K562 (cell line): ENCODE data around the gene C20orf141. TPM values are rescaled to one million over a fixed set of nuclear protein-coding genes. Genes with fewer than 3 reads are reported as not detected.

ENCODE experiments used
- CCNT2 ChIP-seq: IDR thresholded peaks from 2 replicates; pipeline ENCODE4 v1.6.1; 2011; ENCODE audit warnings: borderline replicate concordance, low read depth, mild to moderate bottlenecking, moderate library complexity, mixed read lengths, low read length; ENCODE audit not compliant: insufficient read length; ENCODE audit errors: extremely low read depth
- CREBBP ChIP-seq: IDR thresholded peaks from one replicate; pipeline ENCODE4 v1.6.1; 2012; ENCODE audit warnings: low read depth, mild to moderate bottlenecking, control low read depth, inconsistent platforms, low read length
- DPF2 ChIP-seq: fragments of 450-650 bp; IDR thresholded peaks from 2 replicates; pipeline ENCODE4 v1.6.1; 2016
- E2F4 ChIP-seq: sonication (generic); formaldehyde crosslinking; IDR thresholded peaks from 2 replicates; pipeline ENCODE4 v1.8.0; 2022; ENCODE audit warnings: mild to moderate bottlenecking, low read depth, missing genetic modification reagents
- ESRRB ChIP-seq: fragments of 250-450 bp; sonication (Bioruptor Pico); IDR thresholded peaks from 2 replicates; pipeline ENCODE4 v1.5.0; 2020; ENCODE audit warnings: mild to moderate bottlenecking, moderate library complexity, borderline replicate concordance
- EZH2 ChIP-seq: IDR thresholded peaks from 2 replicates; pipeline ENCODE4 v1.6.1; 2012; ENCODE audit warnings: low read depth, mild to moderate bottlenecking, inconsistent platforms, low read length, borderline replicate concordance
- KDM1A ChIP-seq, 2 experiments: fragments of 450-650 bp; IDR thresholded peaks; 2 replicates each; pipeline ENCODE4 v1.6.1; 2016; ENCODE audit warnings: mild to moderate bottlenecking in 2 of 2
- KDM2B ChIP-seq: fragments of 250-450 bp; sonication (Bioruptor Pico); IDR thresholded peaks from 2 replicates; pipeline ENCODE4 v1.8.0; 2021; ENCODE audit warnings: mild to moderate bottlenecking, moderate library complexity
- NCOA6 ChIP-seq: fragments of 450-650 bp; IDR thresholded peaks from 2 replicates; pipeline ENCODE4 v1.6.1; 2017; ENCODE audit warnings: mild to moderate bottlenecking
- NR2C2 ChIP-seq, 2 experiments: fragments of 200-800 bp in 1 of 2; sonication (Bioruptor generic) in 1 of 2; sonication (generic) in 1 of 2; formaldehyde crosslinking in 1 of 2; IDR thresholded peaks; 2 replicates each; pipeline versions ENCODE4 v1.6.1 to v1.8.0; 2016 to 2022; ENCODE audit warnings: mild to moderate bottlenecking in 1 of 2, missing compliant biosample characterization in 1 of 2, missing genetic modification characterization in 1 of 2, missing genetic modification reagents in 1 of 2
- PHTF2 ChIP-seq: fragments of 250-450 bp; sonication (Bioruptor Pico); IDR thresholded peaks from 2 replicates; pipeline ENCODE4 v1.5.0; 2021; ENCODE audit warnings: mild to moderate bottlenecking
- POLR2A ChIP-seq: fragments of 450-650 bp; conservative IDR thresholded peaks from 2 replicates; pipeline ENCODE4 v1.6.1; 2016
- PRPF4 ChIP-seq: fragments of 200-400 bp; formaldehyde crosslinking; IDR thresholded peaks from one replicate; pipeline ENCODE4 v1.6.1; 2017; ENCODE audit warnings: low read length, low read depth, mild to moderate bottlenecking; ENCODE audit not compliant: insufficient read depth, poor library complexity, severe bottlenecking
- RAD51 ChIP-seq: fragments of 450-650 bp; IDR thresholded peaks from 2 replicates; pipeline ENCODE4 v1.7.1; 2016; ENCODE audit warnings: low read depth, mild to moderate bottlenecking, borderline replicate concordance
- RCOR1 ChIP-seq, 2 experiments: IDR thresholded peaks; 2 replicates each; pipeline ENCODE4 v1.6.1; 2012; ENCODE audit warnings: low read depth in 2 of 2, low read length in 2 of 2, borderline replicate concordance in 1 of 2, improper control_type of control experiment in 1 of 2
- SAFB ChIP-seq: fragments of 200-400 bp; formaldehyde crosslinking; IDR thresholded peaks from 2 replicates; pipeline ENCODE4 v1.6.1; 2017; ENCODE audit warnings: low read depth, low read length, borderline replicate concordance
- SLC30A9 ChIP-seq: fragments of 250-450 bp; sonication (Bioruptor Pico); IDR thresholded peaks from 2 replicates; pipeline ENCODE4 v1.8.0; 2022; ENCODE audit warnings: mild to moderate bottlenecking, moderate library complexity
- THRB ChIP-seq: fragments of 450-650 bp; formaldehyde crosslinking; conservative IDR thresholded peaks from 2 replicates; pipeline ENCODE4 v1.4.0; 2022; ENCODE audit warnings: mild to moderate bottlenecking, missing genetic modification characterization
- ZHX1 ChIP-seq: fragments of 150-350 bp; conservative IDR thresholded peaks from 2 replicates; pipeline ENCODE4 v1.6.1; 2014; ENCODE audit warnings: low read length
- ZNF133 ChIP-seq: fragments of 250-450 bp; sonication (Bioruptor Pico); IDR thresholded peaks from 2 replicates; pipeline ENCODE4 v1.4.0; 2020; ENCODE audit warnings: mild to moderate bottlenecking
- ZNF184 ChIP-seq: sonication (generic); formaldehyde crosslinking; IDR thresholded peaks from 2 replicates; pipeline ENCODE4 v1.5.0; 2020; ENCODE audit warnings: missing genetic modification reagents
- ZNF311 ChIP-seq: fragments of 250-450 bp; sonication (Bioruptor Pico); IDR thresholded peaks from 2 replicates; pipeline ENCODE4 v1.4.0; 2020; ENCODE audit warnings: mild to moderate bottlenecking, moderate library complexity
- ZNF431 ChIP-seq: sonication (generic); formaldehyde crosslinking; IDR thresholded peaks from 2 replicates; pipeline ENCODE4 v1.8.0; 2022; ENCODE audit warnings: mild to moderate bottlenecking, missing genetic modification reagents
- ZNF583 ChIP-seq: fragments of 250-450 bp; sonication (Bioruptor Pico); IDR thresholded peaks from 2 replicates; pipeline ENCODE4 v1.4.0; 2020
- ZNF766 ChIP-seq: fragments of 200-800 bp; sonication (Bioruptor generic); conservative IDR thresholded peaks from 2 replicates; pipeline ENCODE4 v1.6.1; 2016; ENCODE audit warnings: missing genetic modification characterization, missing compliant biosample characterization
- polyA plus RNA-seq, 8 experiments: library from polyadenylated mRNA; depleted of rRNA in 4 of 8; stranded (reverse) in 5 of 8; unstranded in 3 of 8; fragments of >200 nt; fragmentation: Nextera tagmentation in 2 of 8; fragmentation: Illumina TruSeq in 1 of 8; extraction: Ambion mirVana in 2 of 8; extraction: Trizol in 1 of 8; gene quantifications; 2 replicates each; pipeline versions ENCODE4 v1.2.1 to v1.2.3, GENCODE V29; 2011 to 2014; ENCODE audit warnings: inconsistent platforms in 1 of 8, missing spikeins in 1 of 8
- total RNA-seq, 7 experiments: library from RNA; depleted of rRNA in 6 of 7; stranded (reverse); fragments of >200 nt in 6 of 7; fragmentation: Illumina TruSeq in 2 of 7; extraction: Trizol in 2 of 7; gene quantifications; 2 replicates each; pipeline versions ENCODE4 v1.2.1 to v1.2.3, GENCODE V29; 2011 to 2021; ENCODE audit warnings: low replicate concordance in 1 of 7

C20orf141 gene
- total and polyA plus RNA-seq, 9 of the 15 experiments (the other 6 are each of a cell fraction or from before 2014, with no cell fraction given): not detected

- no peak for TF ChIP-seq PRPF4
- TF ChIP-seq ESRRB (CRISPR knock-in tag): no peak
- no peak for TF ChIP-seq ZNF311 (CRISPR knock-in tag)
- TF ChIP-seq E2F4 (CRISPR knock-in tag): no peak
- no peak for TF ChIP-seq ZNF184 (CRISPR knock-in tag)
- no peak for TF ChIP-seq THRB (CRISPR knock-in tag)
- no peak for TF ChIP-seq KDM1A (IDR thresholded peaks at IDR 0.05)
- TF ChIP-seq POLR2A: peak; percentile 53; the same call in 1 of the 2 replicates
- 0 out of 2 replicates have a peak, but pooled peaks have one; percentile 45 for TF ChIP-seq ZHX1
- TF ChIP-seq KDM2B: no peak
- peak; percentile 88 for TF ChIP-seq RAD51
- no peak for TF ChIP-seq CREBBP
- TF ChIP-seq NCOA6: peak; percentile 90
- TF ChIP-seq CCNT2: peak; percentile 39
- 0 out of 2 replicates have a peak, but pooled peaks have one; percentile 32 for TF ChIP-seq ZNF583 (CRISPR knock-in tag)
- no peak for TF ChIP-seq EZH2
- TF ChIP-seq SLC30A9: no peak
- TF ChIP-seq NR2C2 (CRISPR knock-in tag; IDR thresholded peaks at IDR 0.05): no peak; the same call in none of the 2 replicates
- peak; percentile 35; the same call in 1 of the 2 replicates for TF ChIP-seq NR2C2 (tag; IDR thresholded peaks at IDR 0.05)
- no peak for TF ChIP-seq PHTF2 (CRISPR knock-in tag)
- TF ChIP-seq ZNF431 (CRISPR knock-in tag): no peak; the same call in 1 of the 2 replicates
- no peak for TF ChIP-seq ZNF133 (CRISPR knock-in tag)
- no peak for TF ChIP-seq DPF2
- TF ChIP-seq RCOR1 (IDR thresholded peaks at IDR 0.05; ENCODE audit: borderline replicate concordance in 1 of 2, low read depth in 2 of 2, low read length in 2 of 2): no peak
- TF ChIP-seq ZNF766 (CRISPR knock-in tag): no peak
- no peak for TF ChIP-seq SAFB
These were observed 25.6 kb downstream of the C20orf141 start, which contains the start of the genes PCED1A and VPS16 (continued) for GRCh38 chr20:2840138-2840966.
